Superior temporal gyrus (tissue), 1 donor: ENCODE data around the gene FBXL3.

Experiments
- DNase-seq: peaks from one replicate; pipeline ENCODE4 v3.0.0-alpha.2; 2016; ENCODE audit errors: extremely low spot score

The FBXL3 gene

DNA sequence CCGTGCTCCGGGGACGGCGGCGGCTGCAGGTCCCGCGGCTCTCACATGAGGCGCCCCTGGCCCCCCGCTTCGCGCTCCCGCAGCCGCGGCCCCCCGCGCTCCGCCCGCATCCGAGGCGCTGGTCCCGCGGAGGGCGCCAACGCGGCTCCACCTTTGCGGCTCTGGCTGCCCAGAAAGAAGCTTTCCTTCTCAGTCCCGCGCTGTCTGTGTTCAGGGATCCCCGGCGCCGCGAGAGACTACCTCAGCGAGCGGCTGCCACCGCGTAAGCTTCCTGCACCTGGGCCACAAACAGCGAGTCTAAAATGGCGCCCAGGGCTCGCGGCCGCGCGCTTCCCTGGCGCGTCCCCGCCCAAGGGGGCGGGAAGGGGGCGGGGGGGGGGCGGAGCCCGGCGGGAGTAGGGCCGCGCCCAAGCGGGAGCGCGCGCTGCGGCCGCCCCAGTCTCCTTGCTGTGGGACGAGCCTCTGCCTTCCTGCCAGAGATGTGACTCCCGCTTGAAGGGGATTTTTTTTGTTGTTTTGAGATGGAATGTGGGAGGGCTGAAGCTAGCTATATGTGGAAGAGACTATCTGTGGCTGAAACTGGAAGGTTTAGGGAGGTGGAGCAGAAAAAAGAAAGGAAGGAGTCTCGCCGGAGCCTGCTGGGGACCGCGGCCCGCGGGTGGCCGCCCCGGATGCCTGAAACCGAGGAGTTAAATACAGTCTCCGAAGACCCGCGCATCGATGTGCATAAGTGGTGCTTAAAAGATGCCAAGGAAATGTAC, at the start of gene FBXL3:
Gene FBXL3, minus strand, starts transcription at position 299 of the 761 bp plus-strand sequence. CDS start 5,299 bp downstream, outside the sequence.
- DNase-seq, result peak; percentile 86

GRCh38 chr13:77067519-77067918, 40.6 kb upstream of the FBXL3 start:
- no peak for DNase-seq

DNA sequence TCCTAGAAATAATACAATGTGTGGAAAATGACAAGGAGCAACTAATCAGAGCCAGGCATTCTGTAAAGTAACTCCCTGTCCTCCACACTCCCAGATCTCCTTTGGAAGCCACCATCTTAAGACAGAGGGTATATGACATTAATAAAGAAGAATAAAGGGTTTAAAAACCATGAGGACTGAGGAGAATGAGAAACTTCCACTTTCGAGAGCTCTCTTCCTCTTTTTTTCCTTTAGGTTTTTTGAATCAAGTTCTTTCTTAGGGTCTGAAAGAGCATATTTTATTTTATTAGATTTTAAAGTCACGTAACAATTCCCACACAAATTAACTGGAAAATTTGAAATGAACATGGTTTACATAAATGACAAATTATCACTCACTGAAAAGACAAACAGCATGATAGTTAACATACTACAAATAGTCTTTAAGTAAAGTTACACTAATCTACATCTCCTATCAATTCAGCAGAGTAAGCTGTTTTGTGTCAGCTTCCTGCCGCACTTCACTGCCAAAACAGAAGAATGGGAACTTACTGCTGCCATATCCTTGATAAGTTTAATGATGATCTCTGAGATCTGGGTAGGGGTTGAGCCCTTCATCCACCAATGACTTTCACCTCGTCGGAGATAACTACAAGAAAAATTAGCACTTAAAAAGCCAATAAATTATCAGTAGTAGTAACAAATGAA, 38.6 kb upstream of the FBXL3 start:
- DNase-seq, result no peak

GRCh38 chr13:77062097-77062496, 35.1 kb upstream of the FBXL3 start:
- no peak for DNase-seq

DNA sequence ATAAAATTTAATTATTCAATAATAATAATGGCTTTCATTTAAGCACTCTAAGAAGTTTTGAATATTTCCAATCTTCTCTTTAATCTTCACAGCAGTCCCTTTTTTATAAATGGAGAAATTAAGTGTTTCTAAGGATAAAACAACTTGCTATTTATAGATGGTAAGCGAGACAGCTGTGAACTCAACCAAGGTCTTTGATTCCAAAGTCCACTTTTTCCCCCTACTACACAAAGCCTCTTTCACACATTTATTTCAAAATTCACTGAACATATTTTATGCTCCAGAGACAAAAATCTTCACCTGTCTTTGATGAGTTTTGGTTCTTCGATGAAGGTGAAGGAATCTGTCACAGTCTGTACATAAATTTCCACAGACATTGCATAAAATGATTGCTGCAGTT, 34.4 kb upstream of the FBXL3 start:
- no peak for DNase-seq

GRCh38 chr13:77056886-77057285, 29.9 kb upstream of the FBXL3 start:
- DNase-seq, result no peak

- DNase-seq, result no peak
Observed at GRCh38 chr13:77056382-77056781, 29.4 kb upstream of the FBXL3 start.

DNA sequence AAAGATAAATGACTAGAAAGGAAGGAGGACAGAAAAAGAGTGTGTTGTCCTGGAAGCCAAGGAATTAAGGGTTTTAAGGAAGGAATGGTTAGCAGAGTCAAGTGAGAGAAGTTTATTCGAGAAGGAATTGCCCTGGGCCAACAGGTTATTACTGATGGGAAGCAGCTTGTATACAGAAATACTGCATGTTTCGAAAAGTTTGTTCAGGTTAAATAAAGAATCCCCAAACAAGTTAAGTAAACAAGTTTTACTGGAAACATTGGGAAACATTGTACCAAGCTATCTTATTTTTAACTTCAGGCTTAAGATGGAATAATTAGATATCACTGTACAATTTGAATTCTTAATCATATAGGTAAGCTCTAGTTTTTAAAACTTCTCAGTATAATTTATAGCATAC, 28.2 kb upstream of the FBXL3 start:
- DNase-seq, result no peak

GRCh38 chr13:77053192-77053591, 26.2 kb upstream of the FBXL3 start:
- no peak for DNase-seq

DNA sequence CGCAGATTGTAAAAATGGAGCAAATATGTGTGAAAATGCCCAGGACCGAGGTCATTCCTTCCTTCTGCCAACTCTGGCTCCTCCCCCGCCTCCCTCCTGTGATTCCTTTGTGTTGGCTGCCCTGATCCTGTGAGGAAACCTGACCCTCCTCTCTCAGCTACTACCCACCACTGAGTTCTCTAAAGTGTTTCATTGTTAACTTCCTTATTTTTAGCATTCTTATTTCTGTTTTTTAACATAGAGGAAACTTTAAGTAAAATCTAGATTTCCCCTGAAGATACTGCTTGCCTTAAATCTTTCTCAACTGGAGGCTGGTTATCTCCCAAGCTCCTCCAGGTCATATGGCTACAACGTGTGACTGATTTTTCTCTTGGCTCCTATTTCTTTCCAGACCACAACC, 21.7 kb upstream of the FBXL3 start:
- no peak for DNase-seq

GRCh38 chr13:77047649-77048343, 20.8 kb upstream of the FBXL3 start:
- no peak for DNase-seq

DNA sequence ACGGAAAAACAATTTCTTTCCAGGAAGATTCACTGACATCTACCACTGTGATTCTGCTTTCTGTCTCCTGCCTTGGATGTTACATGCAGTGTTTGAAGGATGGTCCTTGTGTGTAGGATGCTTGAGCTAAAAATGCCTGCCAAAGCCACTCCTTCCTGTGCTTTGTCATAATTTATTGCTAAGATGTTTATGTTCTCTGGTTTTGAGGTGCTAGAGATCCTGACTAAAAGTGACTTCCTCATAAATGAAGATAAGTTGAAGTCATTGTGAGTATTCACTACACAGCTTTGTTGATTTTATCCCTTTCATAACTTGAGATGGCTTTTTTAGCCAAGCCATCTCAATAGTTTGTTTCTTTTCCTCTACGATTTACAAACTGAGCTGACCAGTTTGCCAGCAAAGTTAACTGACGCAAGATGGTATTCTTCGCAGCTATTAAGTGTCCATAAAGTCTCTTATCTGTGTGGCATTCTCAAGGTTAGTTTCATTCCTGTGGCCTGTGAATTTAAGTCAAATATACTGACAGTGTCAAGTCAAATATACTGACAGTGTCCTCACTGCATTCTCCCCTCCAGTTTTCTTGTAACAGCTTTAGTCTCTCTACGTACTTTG, 15.7 kb upstream of the FBXL3 start:
- DNase-seq, result peak; percentile 53

DNA sequence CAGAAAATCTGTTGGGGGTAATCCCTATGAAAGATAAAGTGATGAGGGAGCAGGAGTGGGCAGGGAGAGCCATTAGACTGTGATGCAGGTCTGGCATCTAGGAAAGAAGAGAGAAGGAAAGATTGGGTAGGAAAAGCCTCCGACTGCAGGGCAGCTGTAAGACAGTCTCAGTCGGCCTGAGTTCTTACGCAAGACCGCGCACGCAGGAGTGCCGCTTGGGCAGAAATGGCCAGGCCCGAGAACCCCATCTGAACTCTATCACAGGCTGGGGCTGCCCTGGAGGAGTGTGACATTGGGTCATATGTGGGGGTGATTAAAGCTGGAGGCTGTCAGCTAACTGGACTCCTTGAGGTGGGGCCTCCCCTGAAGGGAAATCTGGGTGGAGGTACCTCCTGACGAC, 13.9 kb upstream of the FBXL3 start:
- DNase-seq, result no peak

DNA sequence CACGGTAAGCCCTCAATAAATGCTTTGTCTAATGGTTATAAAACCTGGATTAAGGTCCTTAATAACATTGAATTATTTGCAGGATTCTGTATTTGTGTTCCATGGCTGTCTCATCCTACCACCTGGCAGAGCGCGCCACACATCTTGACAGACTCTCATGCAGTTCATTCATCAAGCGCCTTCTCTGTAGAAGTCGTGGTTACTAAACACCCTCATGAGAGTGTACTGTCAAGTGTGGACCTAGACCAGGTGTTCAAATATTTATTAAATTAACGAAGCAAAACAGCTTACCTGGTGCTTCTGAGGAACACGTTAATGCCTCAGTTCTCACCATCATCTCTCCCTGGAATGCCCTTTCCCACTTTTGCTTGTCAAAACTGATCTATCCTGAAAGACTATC, 13.1 kb upstream of the FBXL3 start:
- DNase-seq, result no peak

- no peak for DNase-seq
Observed at GRCh38 chr13:77038907-77039480, 12.0 kb upstream of the FBXL3 start.

- no peak for DNase-seq
Observed at GRCh38 chr13:77036279-77036678, 9.3 kb upstream of the FBXL3 start.

DNA sequence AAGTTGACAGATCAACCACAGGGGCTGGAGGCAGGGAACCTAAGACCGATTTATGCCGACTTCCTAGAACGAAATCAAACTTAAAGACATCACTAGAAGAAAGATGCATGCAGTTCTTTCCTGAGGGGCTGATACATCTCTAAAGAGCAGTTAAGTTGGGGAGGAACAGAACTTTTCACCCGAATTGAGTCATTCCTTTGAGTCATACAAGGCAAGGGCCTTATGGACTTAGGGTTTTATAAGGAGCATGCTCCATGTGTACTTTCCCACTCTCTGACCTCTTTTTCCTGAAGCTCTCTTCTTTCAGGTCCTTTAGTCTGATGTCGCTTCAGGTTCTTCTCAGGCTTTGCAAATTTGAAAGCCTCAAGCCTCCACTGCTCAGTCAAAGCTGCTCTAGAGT, 7.9 kb upstream of the FBXL3 start:
- no peak for DNase-seq

DNA sequence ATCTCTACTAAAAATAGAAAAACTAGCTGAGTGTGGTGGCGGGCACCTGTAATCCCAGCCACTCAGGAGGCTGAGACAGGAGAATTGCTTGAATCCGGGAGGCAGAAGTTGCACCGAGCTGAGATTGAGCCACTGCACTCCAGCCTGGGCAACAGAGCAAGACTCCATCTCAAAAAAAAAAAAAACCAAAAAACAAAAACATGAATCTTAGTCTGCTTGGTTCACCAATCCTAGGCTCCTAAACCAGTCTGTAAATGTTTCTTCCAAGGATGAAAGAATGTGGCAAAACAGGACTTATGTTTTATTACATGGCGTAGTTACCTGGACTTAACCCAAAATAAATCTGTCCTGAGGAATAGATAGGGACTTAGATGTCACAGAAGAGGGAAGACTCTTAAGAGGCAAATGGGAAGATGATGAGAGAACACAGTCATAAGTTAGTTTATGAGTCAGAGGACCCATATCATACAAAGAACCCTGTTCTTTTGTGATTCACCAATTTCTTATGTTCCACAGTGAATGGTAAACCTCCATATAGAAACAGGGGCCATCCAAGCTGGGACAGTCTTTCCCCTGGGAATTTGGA, 6.9 kb upstream of the FBXL3 start:
- no peak for DNase-seq

- DNase-seq, result peak; percentile 44
Observed at GRCh38 chr13:77031656-77032243, 4.8 kb upstream of the FBXL3 start.

GRCh38 chr13:77029436-77029835, 2.5 kb upstream of the FBXL3 start:
- no peak for DNase-seq

DNA sequence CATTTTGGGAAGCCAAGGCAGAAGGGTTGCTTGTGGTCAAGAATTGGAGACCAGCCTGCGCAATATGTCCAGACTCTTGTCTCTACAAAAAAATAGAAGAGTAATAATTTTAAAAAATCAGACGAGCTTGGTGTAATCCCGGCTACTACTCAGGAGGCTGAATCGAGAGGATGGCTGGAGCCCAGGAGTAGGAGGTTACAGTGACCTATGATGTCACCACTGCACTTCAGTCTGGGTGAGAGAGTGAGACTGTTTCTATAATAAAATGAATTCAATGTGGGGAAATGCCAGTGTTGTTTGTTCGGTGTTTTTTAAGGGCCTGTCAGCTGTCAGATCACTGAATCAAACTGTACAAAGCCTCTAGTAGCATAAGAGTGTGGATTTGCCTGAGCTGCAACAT, 1.2 kb upstream of the FBXL3 start:
- DNase-seq, result no peak
